ENCODE data around the gene CHRM3.

- TF ChIP-seq, protein P1, sequence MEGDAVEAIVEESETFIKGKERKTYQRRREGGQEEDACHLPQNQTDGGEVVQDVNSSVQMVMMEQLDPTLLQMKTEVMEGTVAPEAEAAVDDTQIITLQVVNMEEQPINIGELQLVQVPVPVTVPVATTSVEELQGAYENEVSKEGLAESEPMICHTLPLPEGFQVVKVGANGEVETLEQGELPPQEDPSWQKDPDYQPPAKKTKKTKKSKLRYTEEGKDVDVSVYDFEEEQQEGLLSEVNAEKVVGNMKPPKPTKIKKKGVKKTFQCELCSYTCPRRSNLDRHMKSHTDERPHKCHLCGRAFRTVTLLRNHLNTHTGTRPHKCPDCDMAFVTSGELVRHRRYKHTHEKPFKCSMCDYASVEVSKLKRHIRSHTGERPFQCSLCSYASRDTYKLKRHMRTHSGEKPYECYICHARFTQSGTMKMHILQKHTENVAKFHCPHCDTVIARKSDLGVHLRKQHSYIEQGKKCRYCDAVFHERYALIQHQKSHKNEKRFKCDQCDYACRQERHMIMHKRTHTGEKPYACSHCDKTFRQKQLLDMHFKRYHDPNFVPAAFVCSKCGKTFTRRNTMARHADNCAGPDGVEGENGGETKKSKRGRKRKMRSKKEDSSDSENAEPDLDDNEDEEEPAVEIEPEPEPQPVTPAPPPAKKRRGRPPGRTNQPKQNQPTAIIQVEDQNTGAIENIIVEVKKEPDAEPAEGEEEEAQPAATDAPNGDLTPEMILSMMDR (IDR thresholded peaks at IDR 0.05 in 4 of 5, conservative IDR thresholded peaks at IDR 0.05 in 1 of 5), result no peak
- no peak for TF ChIP-seq POLR2A (IDR thresholded peaks at IDR 0.05)
Observed at GRCh38 chr1:239392271-239392670, 5.9 kb downstream of the CHRM3 start.
